Measurements from ENCODE around the gene CACNA1I. TPM values are rescaled to one million over a fixed set of nuclear protein-coding genes. Genes with fewer than 3 reads are reported as not detected.

CACNA1I gene
- total RNA-seq, 1 donor from 2014 or later: 0.07 TPM

DNA sequence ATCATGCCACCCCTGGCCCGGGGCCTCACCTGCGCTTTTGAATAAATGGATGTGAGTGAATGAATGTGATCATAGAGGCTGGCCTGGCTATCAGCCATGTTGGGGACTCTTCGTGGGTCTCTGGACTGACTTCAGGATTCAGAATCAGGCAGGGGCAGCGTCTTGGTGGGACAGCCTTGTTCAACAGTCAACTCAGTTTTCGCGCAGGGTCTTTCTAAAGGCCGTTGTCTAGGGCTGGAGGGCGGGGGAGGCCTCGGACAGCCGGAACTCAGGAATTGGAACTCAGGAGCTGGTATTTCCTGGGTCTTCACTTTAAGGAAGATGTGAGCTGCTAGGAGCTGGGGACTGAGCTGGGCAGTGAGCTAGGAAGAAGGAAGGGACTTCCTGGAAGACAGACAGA lies 146.0 kb downstream of the CACNA1I start:
- Mint-ChIP-seq H3K27ac (ENCODE audit: unreplicated experiment) (peak overlapping the region; percentile 90), H3K4me1 (peaks cover 54% of the 10 kb centered on the region), H3K36me3 (ENCODE audit: low read depth) (no peaks in the 10 kb centered on the region), H3K27me3 (ENCODE audit: low read depth) (peaks cover 55% of the 10 kb centered on the region), H3K9me3 (no peaks in the 10 kb centered on the region), H3K4me3 (peak overlapping the region; percentile 19)
- TF ChIP-seq CTCF (conservative IDR thresholded peaks at IDR 0.05): no peak
- DNase-seq (ENCODE audit: low read depth, low spot score): no peak

DNA sequence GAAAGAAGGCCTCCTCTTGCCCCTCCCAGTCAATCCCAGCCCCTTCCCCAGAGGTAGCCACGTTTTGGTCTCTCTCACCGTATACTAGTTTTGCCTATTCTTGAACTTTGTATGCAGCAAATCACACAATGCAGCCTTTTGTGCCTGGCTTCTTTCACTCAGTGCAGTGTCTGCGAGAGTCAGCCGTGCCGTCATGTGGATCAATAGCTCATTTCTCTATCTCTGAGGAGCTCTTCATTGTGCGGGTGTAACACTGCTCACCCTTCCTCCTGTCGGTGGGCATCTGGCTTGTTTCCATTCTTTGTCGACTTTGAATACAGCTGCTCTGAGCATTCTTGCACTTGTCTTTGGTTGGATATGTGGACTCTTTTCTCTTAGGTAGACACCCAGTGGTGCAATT lies 146.5 kb downstream of the CACNA1I start:
- peak overlapping the region; percentile 74 for H3K4me3 Mint-ChIP-seq
- peaks cover 54% of the 10 kb centered on the region for H3K4me1 Mint-ChIP-seq
- DNase-seq (ENCODE audit: low read depth, low spot score): peak; percentile 46
- no peak for TF ChIP-seq CTCF (conservative IDR thresholded peaks at IDR 0.05)
- no peaks in the 10 kb centered on the region for H3K36me3 Mint-ChIP-seq (ENCODE audit: low read depth)
- peaks cover 54% of the 10 kb centered on the region for H3K27me3 Mint-ChIP-seq (ENCODE audit: low read depth)
- no peaks in the 10 kb centered on the region for H3K9me3 Mint-ChIP-seq
- peak overlapping the region; percentile 68 for H3K27ac Mint-ChIP-seq (ENCODE audit: unreplicated experiment)

DNA sequence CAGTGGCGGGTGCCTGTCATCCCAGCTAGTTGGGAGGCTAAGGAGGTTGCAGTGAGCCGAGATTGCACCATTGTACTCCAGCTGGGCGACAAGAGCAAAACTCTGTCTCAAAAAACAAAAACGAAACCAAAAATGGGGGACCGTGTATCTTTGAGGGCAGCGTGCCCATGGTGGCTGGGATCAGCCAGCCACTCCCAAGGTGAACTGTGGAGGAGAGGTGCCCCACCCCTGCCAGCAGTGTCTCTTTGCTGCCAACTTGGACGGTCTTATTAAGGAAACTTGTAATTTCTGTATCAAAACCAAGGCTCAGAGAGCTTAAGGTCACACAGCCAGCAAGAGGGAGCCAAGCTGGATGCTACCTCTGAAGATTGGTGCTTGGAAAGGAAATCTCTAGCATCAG lies 147.7 kb downstream of the CACNA1I start:
- no peak for TF ChIP-seq CTCF (conservative IDR thresholded peaks at IDR 0.05)

DNA sequence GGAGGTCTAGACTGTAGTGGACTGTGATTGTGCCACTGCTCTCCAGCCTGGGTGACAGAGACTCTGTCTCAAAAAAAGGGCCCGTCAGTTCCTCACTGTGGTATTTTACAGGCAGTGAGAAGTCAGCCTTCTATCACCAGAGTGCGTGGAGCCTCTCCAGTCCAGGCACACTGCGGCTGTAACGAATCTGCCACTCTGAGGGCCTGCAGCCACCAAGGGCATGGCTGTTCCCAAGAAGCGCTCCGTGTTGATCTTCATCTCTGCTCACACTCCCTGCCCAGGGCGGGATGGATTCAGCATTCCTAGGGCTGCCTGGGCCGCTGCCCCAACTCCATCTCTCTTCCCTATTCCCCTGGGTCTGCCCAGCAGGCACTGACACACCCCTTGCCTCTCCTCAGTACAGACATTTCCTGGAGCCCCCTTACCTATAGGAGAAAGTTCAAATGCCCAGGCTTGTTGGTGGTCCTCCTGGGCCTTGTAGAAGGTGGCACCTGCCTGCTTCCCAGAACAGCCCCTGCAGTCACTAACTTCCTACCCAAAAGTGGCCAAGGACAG lies 148.4 kb downstream of the CACNA1I start:
- Mint-ChIP-seq H3K9me3 (no peaks in the 10 kb centered on the region), H3K27ac (ENCODE audit: unreplicated experiment) (no peak overlapping the region), H3K4me3 (no peak overlapping the region), H3K27me3 (ENCODE audit: low read depth) (peaks cover 42% of the 10 kb centered on the region), H3K36me3 (ENCODE audit: low read depth) (no peaks in the 10 kb centered on the region), H3K4me1 (peaks cover 44% of the 10 kb centered on the region)
- no peak for TF ChIP-seq CTCF (conservative IDR thresholded peaks at IDR 0.05)
- no peak for DNase-seq (ENCODE audit: low read depth, low spot score)

More for the DNA sequence above, 147.7 kb downstream of the CACNA1I start:
- no peak overlapping the region for H3K4me3 Mint-ChIP-seq
- no peak overlapping the region for H3K27ac Mint-ChIP-seq (ENCODE audit: unreplicated experiment)
- no peaks in the 10 kb centered on the region for H3K9me3 Mint-ChIP-seq
- H3K4me1 Mint-ChIP-seq: peaks cover 47% of the 10 kb centered on the region
- no peaks in the 10 kb centered on the region for H3K36me3 Mint-ChIP-seq (ENCODE audit: low read depth)
- DNase-seq (ENCODE audit: low read depth, low spot score): no peak
- H3K27me3 Mint-ChIP-seq (ENCODE audit: low read depth): peaks cover 48% of the 10 kb centered on the region

- Mint-ChIP-seq H3K27ac (ENCODE audit: unreplicated experiment) (no peak overlapping the region), H3K4me1 (peaks cover 39% of the 10 kb centered on the region), H3K36me3 (ENCODE audit: low read depth) (no peaks in the 10 kb centered on the region), H3K9me3 (no peaks in the 10 kb centered on the region), H3K27me3 (ENCODE audit: low read depth) (peaks cover 35% of the 10 kb centered on the region), H3K4me3 (no peak overlapping the region)
- no peak for TF ChIP-seq CTCF (conservative IDR thresholded peaks at IDR 0.05)
- DNase-seq (ENCODE audit: low read depth, low spot score): no peak
These were observed 149.3 kb downstream of the CACNA1I start for GRCh38 chr22:39719559-39720450.
